Gastrocnemius medialis (tissue), 4 donors: Measurements from ENCODE around the gene ANKRD39.
"Not testable (repeated sequence)": the region's sequence is repeated elsewhere in the genome, so short reads cannot be mapped to it uniquely, and the experiment has no call there.

Source experiments
- POLR2A ChIP-seq, 2 donors: fragments of 450-650 bp; IDR thresholded peaks; one replicate each; pipeline ENCODE4 v1.6.1; 2017; ENCODE audit warnings: antibody characterized with exemption in 2 of 2, mild to moderate bottlenecking in 2 of 2, moderate library complexity in 2 of 2
- TF ChIP-seq, protein P1 (sequence below), 5 experiments: fragments of 450-650 bp in 3 of 5; fragments of 200-600 bp in 2 of 5; sonication (generic) in 2 of 5; IDR thresholded peaks in 4 of 5; conservative IDR thresholded peaks in 1 of 5; 1 replicate in 4 of 5; 2 replicates in 1 of 5; pipeline ENCODE4 v1.5.1; 2016 to 2019; ENCODE audit warnings: antibody characterized with exemption in 5 of 5, mild to moderate bottlenecking in 3 of 5, moderate library complexity in 3 of 5

- TF ChIP-seq, protein P1, sequence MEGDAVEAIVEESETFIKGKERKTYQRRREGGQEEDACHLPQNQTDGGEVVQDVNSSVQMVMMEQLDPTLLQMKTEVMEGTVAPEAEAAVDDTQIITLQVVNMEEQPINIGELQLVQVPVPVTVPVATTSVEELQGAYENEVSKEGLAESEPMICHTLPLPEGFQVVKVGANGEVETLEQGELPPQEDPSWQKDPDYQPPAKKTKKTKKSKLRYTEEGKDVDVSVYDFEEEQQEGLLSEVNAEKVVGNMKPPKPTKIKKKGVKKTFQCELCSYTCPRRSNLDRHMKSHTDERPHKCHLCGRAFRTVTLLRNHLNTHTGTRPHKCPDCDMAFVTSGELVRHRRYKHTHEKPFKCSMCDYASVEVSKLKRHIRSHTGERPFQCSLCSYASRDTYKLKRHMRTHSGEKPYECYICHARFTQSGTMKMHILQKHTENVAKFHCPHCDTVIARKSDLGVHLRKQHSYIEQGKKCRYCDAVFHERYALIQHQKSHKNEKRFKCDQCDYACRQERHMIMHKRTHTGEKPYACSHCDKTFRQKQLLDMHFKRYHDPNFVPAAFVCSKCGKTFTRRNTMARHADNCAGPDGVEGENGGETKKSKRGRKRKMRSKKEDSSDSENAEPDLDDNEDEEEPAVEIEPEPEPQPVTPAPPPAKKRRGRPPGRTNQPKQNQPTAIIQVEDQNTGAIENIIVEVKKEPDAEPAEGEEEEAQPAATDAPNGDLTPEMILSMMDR (IDR thresholded peaks at IDR 0.05 in 4 of 5, conservative IDR thresholded peaks at IDR 0.05 in 1 of 5): not testable (repeated sequence)
- not testable (repeated sequence) for TF ChIP-seq POLR2A (IDR thresholded peaks at IDR 0.05)
These were observed 51.9 kb downstream of the ANKRD39 start for GRCh38 chr2:96805946-96806345.
